HepG2 (cell line): Measurements from ENCODE around the gene SMURF2. TPM values are rescaled to one million over a fixed set of nuclear protein-coding genes. Genes with fewer than 3 reads are reported as not detected.

Experiments used
- BRD4 ChIP-seq: sonication (generic); formaldehyde crosslinking; IDR thresholded peaks from 2 replicates; pipeline ENCODE4 v1.4.0; 2020; ENCODE audit warnings: missing genetic modification reagents
- DRAP1 ChIP-seq: IDR thresholded peaks from 2 replicates; pipeline ENCODE4 v1.6.1; 2016; ENCODE audit warnings: missing genetic modification reagents, missing compliant biosample characterization
- EEA1 ChIP-seq: sonication (generic); formaldehyde crosslinking; IDR thresholded peaks from 2 replicates; pipeline ENCODE4 v1.5.1; 2020; ENCODE audit warnings: mild to moderate bottlenecking, missing genetic modification reagents, borderline replicate concordance
- ELF3 ChIP-seq: IDR thresholded peaks from 2 replicates; pipeline ENCODE4 v1.6.1; 2016; ENCODE audit warnings: missing genetic modification reagents, missing compliant biosample characterization
- EP300 ChIP-seq, 3 experiments: sonication (generic) in 1 of 3; formaldehyde crosslinking in 1 of 3; IDR thresholded peaks; 2 replicates each; pipeline versions ENCODE4 v1.5.1 to v1.6.1; 2011 to 2020; ENCODE audit warnings: low read depth in 2 of 3, low read length in 2 of 3, borderline replicate concordance in 1 of 3, improper control_type of control experiment in 1 of 3, mild to moderate bottlenecking in 1 of 3, missing genetic modification reagents in 1 of 3, moderate library complexity in 1 of 3
- FOSL1 ChIP-seq: sonication (generic); formaldehyde crosslinking; IDR thresholded peaks from 2 replicates; pipeline ENCODE4 v1.9.0; 2021; ENCODE audit warnings: missing genetic modification reagents, borderline replicate concordance
- FOSL2 ChIP-seq: sonication (generic); formaldehyde crosslinking; IDR thresholded peaks from 2 replicates; pipeline ENCODE4 v1.4.0; 2020; ENCODE audit warnings: missing genetic modification reagents
- HNF1B ChIP-seq: sonication (generic); formaldehyde crosslinking; IDR thresholded peaks from 2 replicates; pipeline ENCODE4 v1.5.1; 2020; ENCODE audit warnings: mild to moderate bottlenecking, moderate library complexity, missing genetic modification reagents
- HNF4A ChIP-seq: sonication (generic); formaldehyde crosslinking; IDR thresholded peaks from 2 replicates; pipeline ENCODE4 v1.4.0; 2020; ENCODE audit warnings: missing genetic modification reagents
- HOXA5 ChIP-seq: sonication (generic); formaldehyde crosslinking; IDR thresholded peaks from 2 replicates; pipeline ENCODE4 v1.4.0; 2020; ENCODE audit warnings: missing genetic modification reagents
- KLF16 ChIP-seq, 2 experiments: sonication (generic) in 1 of 2; formaldehyde crosslinking in 1 of 2; IDR thresholded peaks; 2 replicates each; pipeline versions ENCODE4 v1.6.1 to v1.8.0; 2016 to 2023; ENCODE audit warnings: missing genetic modification reagents in 2 of 2, missing compliant biosample characterization in 1 of 2
- MTA1 ChIP-seq: sonication (generic); formaldehyde crosslinking; IDR thresholded peaks from 2 replicates; pipeline ENCODE4 v1.4.0; 2020; ENCODE audit warnings: missing genetic modification reagents, mild to moderate bottlenecking, borderline replicate concordance
- NR2F1 ChIP-seq, 2 experiments: fragments of 450-650 bp in 1 of 2; formaldehyde crosslinking in 1 of 2; IDR thresholded peaks; 2 replicates each; pipeline versions ENCODE4 v1.5.0 to v1.6.1; 2016 to 2020; ENCODE audit warnings: mild to moderate bottlenecking in 1 of 2, missing compliant biosample characterization in 1 of 2, missing genetic modification reagents in 1 of 2, moderate library complexity in 1 of 2
- NR2F6 ChIP-seq, 2 experiments: IDR thresholded peaks; 2 replicates each; pipeline ENCODE4 v1.6.1; 2016; ENCODE audit warnings: antibody characterized with exemption in 1 of 2, mild to moderate bottlenecking in 1 of 2
- SP5 ChIP-seq: IDR thresholded peaks from 2 replicates; pipeline ENCODE4 v1.6.1; 2016; ENCODE audit warnings: low read depth, borderline replicate concordance
- TBL1XR1 ChIP-seq: fragments of 150-350 bp; IDR thresholded peaks from 2 replicates; pipeline ENCODE4 v1.6.1; 2014; ENCODE audit warnings: borderline replicate concordance, low read length; ENCODE audit not compliant: partially characterized antibody
- TFE3 ChIP-seq: IDR thresholded peaks from 2 replicates; pipeline ENCODE4 v1.6.1; 2016
- THAP7 ChIP-seq: sonication (generic); formaldehyde crosslinking; IDR thresholded peaks from 2 replicates; pipeline ENCODE4 v1.8.1; 2023; ENCODE audit warnings: mild to moderate bottlenecking, missing genetic modification reagents
- ZFAT ChIP-seq: sonication (generic); formaldehyde crosslinking; conservative IDR thresholded peaks from 2 replicates; pipeline ENCODE4 v1.8.1; 2023; ENCODE audit warnings: missing genetic modification reagents, inconsistent platforms
- ZNF224 ChIP-seq: sonication (generic); formaldehyde crosslinking; IDR thresholded peaks from 2 replicates; pipeline ENCODE4 v1.5.0; 2020; ENCODE audit warnings: mild to moderate bottlenecking, missing genetic modification reagents
- ZNF431 ChIP-seq: sonication (generic); formaldehyde crosslinking; IDR thresholded peaks from 2 replicates; pipeline ENCODE4 v1.9.0; 2022; ENCODE audit warnings: missing genetic modification reagents, low read depth, mild to moderate bottlenecking, borderline replicate concordance
- ZNF552 ChIP-seq: sonication (generic); formaldehyde crosslinking; IDR thresholded peaks from 2 replicates; pipeline ENCODE4 v1.9.0; 2022; ENCODE audit warnings: missing genetic modification reagents, mild to moderate bottlenecking, borderline replicate concordance
- ZNF678 ChIP-seq: sonication (generic); formaldehyde crosslinking; IDR thresholded peaks from 2 replicates; pipeline ENCODE4 v1.4.0; 2020; ENCODE audit warnings: mild to moderate bottlenecking, missing genetic modification reagents
- polyA plus RNA-seq, 8 experiments: library from polyadenylated mRNA; depleted of rRNA in 3 of 8; stranded (reverse) in 7 of 8; unstranded in 1 of 8; fragments of >200 nt; fragmentation: Illumina TruSeq in 4 of 8; extraction: Trizol in 4 of 8; gene quantifications; 2 replicates each; pipeline versions ENCODE4 v1.2.1 to v1.2.3, GENCODE V29; 2011 to 2016; ENCODE audit warnings: low read depth in 4 of 8, missing spikeins in 1 of 8, mixed read lengths in 1 of 8; ENCODE audit not compliant: insufficient read depth in 1 of 8
- total RNA-seq, 5 experiments: library from RNA; depleted of rRNA; stranded (reverse); fragments of >200 nt; fragmentation: Illumina TruSeq; extraction: Trizol; gene quantifications; 2 replicates each; pipeline ENCODE4 v1.2.3, GENCODE V29; 2016; ENCODE audit warnings: low read depth in 1 of 5
- TF ChIP-seq, protein P1 (sequence below): sonication (generic); formaldehyde crosslinking; conservative IDR thresholded peaks from 2 replicates; pipeline ENCODE4 v1.8.0; 2022; ENCODE audit warnings: mild to moderate bottlenecking, moderate library complexity, missing genetic modification reagents

The SMURF2 gene
- total and polyA plus RNA-seq, 2 of the 13 experiments (the other 11 are each of a cell fraction or from before 2014, with no cell fraction given): 14.9 to 24.3 TPM

DNA sequence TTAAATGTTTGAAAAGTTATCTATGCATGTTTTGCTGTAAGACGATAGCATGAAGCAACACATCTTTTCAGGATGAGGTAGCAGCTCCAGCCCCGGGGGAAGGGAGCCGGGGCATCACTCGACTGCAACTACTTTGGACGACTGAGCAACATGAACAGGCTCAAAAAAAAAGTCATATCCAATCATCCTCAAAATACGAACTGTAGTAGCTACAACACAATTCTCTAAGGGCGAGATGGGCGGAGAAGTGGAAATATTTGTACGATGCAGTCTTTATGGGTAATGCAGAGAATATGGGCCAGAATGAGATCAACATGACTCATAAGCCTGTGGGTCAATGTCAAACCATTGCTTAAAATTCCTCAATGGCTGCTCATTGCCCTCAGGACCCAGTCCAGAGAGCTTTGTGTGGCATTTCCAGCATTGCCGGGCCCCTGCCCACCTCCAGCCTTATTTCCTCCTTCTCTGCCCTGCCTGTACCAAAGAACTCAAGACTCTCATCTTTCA is 17.7 kb upstream of the SMURF2 start (continued):
- TF ChIP-seq TFE3 (CRISPR knock-in tag) (no peak), HNF1B (CRISPR knock-in tag) (no peak), FOSL1 (CRISPR knock-in tag) (0 out of 2 replicates have a peak, but pooled peaks have one; percentile 27), EP300 (IDR thresholded peaks at IDR 0.05; ENCODE audit: low read depth in 2 of 2, low read length in 2 of 2) (peak in 1 of 2 experiments; percentile 37; a peak in 1 of 4 replicates), EP300 (CRISPR knock-in tag; IDR thresholded peaks at IDR 0.05; ENCODE audit: borderline replicate concordance) (0 out of 2 replicates have a peak, but pooled peaks have one; percentile 16), HNF4A (CRISPR knock-in tag) (peak; percentile 19; the same call in 1 of the 2 replicates), SP5 (CRISPR knock-in tag) (peak; percentile 64), FOSL2 (peak; percentile 91), ZNF552 (CRISPR knock-in tag) (no peak), ZNF678 (CRISPR knock-in tag) (no peak), MTA1 (CRISPR knock-in tag) (no peak), THAP7 (CRISPR knock-in tag) (no peak), ZNF224 (CRISPR knock-in tag) (no peak), HOXA5 (no peak), NR2F1 (CRISPR knock-in tag; IDR thresholded peaks at IDR 0.05) (peak in 1 of 2 experiments; percentile 39; a peak in 1 of 4 replicates), EEA1 (CRISPR knock-in tag) (no peak), DRAP1 (CRISPR knock-in tag) (no peak), KLF16 (CRISPR knock-in tag; IDR thresholded peaks at IDR 0.05) (no peak), NR2F6 (IDR thresholded peaks at IDR 0.05) (no peak), NR2F6 (CRISPR knock-in tag; IDR thresholded peaks at IDR 0.05) (peak; percentile 34; the same call in 1 of the 2 replicates), ZNF431 (no peak), ZFAT (CRISPR knock-in tag) (no peak), ELF3 (peak; percentile 28; the same call in 1 of the 2 replicates), BRD4 (CRISPR knock-in tag) (no peak), TBL1XR1 (peak; percentile 21)
- TF ChIP-seq, protein P1, sequence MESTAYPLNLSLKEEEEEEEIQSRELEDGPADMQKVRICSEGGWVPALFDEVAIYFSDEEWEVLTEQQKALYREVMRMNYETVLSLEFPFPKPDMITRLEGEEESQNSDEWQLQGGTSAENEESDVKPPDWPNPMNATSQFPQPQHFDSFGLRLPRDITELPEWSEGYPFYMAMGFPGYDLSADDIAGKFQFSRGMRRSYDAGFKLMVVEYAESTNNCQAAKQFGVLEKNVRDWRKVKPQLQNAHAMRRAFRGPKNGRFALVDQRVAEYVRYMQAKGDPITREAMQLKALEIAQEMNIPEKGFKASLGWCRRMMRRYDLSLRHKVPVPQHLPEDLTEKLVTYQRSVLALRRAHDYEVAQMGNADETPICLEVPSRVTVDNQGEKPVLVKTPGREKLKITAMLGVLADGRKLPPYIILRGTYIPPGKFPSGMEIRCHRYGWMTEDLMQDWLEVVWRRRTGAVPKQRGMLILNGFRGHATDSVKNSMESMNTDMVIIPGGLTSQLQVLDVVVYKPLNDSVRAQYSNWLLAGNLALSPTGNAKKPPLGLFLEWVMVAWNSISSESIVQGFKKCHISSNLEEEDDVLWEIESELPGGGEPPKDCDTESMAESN (CRISPR knock-in tag): no peak
